HEK293T (cell line): Measurements from ENCODE around the gene UGGT2.

Source experiments
- FOXK2 ChIP-seq: fragments of 450-650 bp; IDR thresholded peaks from 2 replicates; pipeline ENCODE4 v1.6.1; 2016; ENCODE audit warnings: mild to moderate bottlenecking
- FOXM1 ChIP-seq: fragments of 450-650 bp; IDR thresholded peaks from 2 replicates; pipeline ENCODE4 v1.6.1; 2017; ENCODE audit warnings: mild to moderate bottlenecking, borderline replicate concordance

GRCh38 chr13:95880331-95880730 lies 172.9 kb downstream of the UGGT2 start:
- TF ChIP-seq FOXM1 (no peak), FOXK2 (no peak)
